GM19463 (cell line): Measurements from ENCODE around the gene YTHDC2.
"Not testable (repeated sequence)": the region's sequence is repeated elsewhere in the genome, so short reads cannot be mapped to it uniquely, and the experiment has no call there.

Source experiments
- ATAC-seq: cut with Tn5 transposase; IDR thresholded peaks from one replicate; pipeline ENCODE4 v1.9.1; 2021; ENCODE audit warnings: mild to moderate bottlenecking, moderate library complexity; ENCODE audit not compliant: unreplicated experiment

The YTHDC2 gene

DNA sequence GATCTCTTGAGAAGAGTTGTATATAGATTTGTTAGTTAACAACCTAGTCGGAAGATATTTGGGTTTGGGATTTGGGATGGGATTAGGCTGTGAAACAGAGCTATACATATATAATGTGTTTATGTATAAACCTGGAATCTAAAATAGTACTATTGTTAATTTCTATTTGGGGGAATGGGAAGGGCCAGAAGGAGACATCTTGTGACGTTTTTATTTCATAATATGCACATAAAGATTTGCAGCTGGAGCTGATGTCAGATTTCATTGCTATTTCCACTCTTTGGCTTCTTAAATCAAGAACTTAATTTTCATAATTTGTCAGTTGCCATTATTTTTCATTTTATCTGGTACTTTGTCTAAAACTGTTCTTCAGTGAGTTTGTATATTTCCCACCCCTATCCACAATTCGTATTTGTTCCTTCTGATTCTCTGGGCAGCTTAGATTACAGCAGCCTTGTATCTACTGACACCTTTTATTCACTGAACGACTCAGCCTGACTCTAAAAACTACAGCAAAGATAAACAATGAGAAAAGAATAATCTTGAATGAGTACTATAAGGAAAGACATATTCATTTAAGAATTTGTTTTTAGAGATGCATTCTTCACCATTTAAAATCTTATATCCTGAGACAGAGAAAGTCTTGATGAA, 86.9 kb downstream of the YTHDC2 start:
- no peak for ATAC-seq

DNA sequence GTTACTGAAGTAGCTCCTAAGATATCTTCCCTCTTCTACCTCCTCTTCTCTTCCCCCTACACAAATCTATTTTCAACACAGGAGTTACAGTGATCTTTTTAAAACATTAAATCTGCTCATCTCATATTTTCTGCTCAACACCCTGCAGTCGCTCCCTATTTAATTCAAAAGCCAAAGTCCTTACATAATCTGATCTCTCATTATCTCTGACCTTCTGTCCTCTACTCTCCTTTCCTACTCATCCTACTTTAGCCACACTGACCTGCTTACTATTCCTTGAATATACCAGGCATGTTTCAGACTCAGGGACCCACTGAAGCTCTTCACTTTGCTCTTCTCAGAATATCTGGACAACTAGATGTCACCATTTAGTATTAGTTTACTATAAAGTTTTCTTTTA, 87.9 kb downstream of the YTHDC2 start:
- no peak for ATAC-seq

DNA sequence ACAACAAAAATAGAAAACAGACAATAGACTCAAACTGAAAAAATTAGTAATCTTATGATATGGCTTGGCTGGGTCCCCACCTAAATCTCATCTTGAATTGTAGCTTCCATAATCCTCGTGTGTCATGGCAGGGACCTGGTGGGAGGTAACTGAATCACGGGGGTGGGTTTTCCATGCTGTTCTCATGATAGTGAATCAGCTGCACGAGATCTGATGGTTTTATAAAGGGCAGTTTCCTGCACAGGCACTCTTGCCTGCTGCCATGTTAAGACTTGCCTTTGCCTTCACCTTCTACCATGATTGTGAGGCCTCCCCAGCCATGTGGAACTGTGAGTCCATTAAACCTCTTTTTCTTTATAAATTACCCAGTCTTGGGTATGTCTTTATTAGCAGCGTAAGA, 89.8 kb downstream of the YTHDC2 start:
- ATAC-seq = not testable (repeated sequence)

DNA sequence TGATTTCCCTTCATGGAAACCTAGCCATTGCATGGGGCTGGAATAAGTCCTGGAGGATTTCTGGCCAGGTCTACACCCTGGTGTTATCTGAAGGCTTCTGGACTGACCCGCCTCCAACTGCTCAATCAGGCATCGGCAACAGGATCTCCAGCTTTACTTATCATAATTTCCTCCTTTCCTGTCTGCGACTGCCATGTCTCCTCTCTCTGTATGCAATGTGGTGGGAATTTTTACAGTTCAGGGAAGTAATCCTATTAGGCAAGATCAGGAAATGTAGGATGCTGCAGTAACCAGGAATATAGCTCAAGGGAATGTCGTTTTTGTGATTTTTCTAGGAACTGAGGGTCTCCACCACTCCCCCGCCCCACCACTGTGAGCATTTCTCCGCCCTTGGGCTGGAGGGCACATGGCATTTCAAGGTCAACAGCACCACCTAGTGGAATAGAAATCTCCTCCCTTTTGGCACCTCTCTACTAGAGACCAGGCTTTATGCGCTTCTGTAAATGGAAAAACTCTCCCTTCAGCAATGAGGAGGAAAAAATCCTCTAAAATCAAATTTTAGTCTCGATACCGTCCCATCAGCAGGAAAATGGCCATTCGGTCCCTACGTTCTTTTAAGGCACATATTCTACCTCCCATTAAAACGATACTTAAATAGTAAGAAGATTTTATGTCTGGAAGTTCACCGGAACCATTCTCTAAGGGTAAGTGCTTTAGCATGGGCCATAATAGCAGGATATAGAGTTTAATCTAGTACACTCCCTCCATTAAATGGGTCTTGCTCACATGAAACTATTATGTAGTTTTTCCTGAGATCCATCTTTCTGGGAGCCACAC, 93.0 kb downstream of the YTHDC2 start:
- ATAC-seq = peak; percentile 85

DNA sequence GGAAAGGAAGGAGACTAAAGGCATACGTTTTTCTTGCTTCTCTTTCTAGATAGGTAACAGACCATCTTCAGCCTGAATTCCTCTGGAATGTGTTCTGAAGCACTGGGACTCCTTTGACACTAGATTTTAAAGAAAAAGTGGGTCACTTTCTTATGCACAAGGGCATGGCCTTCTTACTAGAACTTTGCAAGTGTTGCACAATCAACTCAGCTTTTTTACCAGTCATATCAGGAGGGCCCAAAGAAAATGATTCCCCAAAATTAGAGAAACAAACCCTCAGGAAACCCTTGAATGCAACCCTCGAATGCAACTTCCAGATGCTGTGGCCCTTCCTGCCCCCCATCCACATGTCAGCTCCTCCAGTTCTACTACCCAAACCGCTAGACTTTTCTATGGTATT, 93.9 kb downstream of the YTHDC2 start:
- ATAC-seq = no peak

DNA sequence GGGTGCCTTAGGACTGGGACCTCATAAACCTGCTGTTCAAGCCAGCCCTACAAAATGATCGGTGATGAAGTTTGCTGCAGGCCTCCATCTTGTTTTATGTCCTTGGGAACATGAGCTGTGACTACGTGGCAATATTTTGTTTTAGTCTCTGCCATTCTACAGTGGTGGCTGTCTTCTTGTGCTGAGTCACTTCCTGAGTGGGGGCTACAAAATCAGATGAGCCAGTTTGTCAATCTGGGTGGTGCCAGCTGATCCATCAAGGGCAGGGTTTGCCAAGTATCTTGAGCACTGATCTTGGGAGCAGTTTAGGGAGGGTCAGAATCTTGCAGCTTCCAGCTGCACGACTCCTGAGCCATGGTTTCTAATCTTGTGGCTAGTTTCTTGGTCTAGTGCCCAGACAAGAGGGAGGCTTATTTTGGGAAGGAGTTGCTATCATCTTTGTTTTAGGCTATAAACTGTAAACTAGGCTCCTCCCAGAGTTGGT, 94.7 kb downstream of the YTHDC2 start:
- no peak for ATAC-seq

DNA sequence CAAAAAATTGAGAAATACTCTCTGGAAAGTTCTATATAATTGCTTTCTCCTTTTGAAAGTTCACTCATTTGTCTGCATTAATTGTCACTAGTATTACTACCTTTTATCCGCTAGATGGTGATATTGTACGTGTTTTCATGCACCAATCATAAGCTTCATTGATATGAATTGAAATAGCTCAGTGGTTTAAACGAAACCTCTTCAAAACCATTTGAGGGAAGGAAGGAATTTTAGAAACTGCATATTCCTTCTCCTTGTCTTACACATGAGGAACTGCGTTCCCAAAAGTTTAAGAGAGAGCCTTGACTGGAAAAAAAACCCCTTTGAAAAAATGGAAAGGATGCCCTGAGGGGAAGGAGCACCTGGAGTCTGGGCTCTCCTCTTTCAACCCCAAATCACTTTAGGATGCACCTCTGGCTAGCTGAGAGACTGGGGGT, 98.6 kb downstream of the YTHDC2 start:
- ATAC-seq = peak; percentile 80

DNA sequence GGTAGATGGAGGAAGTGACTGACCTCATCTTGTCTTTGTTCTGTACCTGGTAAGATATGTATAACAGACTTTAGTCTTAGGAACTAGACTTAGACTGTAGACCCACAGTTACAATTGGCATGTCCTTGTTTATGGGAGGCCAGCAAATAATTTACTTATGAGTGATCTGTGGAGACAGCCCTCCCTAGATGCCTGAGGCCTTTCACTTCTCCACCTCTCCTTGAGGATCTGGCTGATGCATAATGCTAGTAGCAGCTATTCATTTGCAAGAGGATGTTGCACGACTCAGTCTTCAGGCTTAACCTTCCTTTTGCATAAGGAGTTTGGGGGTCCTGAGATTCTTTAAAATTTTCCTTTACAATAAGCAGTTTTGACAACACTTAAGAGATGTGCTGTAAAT, 100.7 kb downstream of the YTHDC2 start:
- ATAC-seq = no peak

DNA sequence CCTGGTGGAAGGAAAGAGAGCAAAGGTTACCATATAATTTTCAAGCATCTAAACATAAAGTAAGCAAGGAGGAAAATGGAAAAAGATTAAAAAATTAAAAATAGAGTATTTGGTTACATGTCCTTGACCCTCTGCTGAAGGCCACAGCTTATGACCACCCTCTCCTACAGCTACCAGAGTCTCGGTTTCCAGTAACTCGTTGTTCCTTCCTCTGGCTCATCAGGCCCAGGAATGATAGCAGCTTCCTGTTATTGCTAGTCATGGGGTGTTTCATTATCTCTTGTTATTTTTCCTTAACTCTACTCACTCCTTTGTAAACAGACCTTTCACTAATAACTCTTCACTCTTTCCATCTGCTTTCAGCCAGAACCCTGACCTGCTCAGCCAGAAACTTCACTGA, 102.2 kb downstream of the YTHDC2 start:
- no peak for ATAC-seq

DNA sequence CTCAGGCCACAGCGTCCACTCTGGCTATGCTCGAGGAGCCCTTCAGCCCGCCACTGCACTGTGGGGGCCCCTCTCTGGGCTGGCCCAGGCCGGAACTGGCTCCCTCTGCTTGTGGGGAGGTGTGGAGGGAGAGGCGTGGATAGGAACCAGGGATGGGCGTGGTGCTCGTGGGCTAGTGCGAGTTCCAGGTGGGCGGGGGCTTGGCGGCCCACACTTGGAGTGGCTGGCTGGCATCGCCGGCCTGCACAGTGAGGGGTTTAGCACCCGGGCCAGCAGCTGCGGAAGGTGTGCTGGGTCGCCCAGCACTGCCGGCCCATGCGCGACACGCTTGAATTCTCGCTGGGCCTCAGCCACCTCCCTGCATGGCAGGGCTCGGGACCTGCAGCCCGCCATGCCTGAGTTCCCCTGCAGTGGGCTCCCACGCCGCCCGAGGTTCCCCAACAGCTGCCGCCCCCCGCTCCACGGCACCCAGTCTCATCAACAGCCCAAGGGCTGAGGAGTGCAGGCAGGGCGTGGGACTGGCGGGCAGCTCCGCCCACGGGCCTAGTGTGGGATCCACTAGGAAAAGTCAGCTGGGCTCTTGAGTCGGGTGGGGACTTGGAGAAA, 103.8 kb downstream of the YTHDC2 start:
- ATAC-seq = no peak

DNA sequence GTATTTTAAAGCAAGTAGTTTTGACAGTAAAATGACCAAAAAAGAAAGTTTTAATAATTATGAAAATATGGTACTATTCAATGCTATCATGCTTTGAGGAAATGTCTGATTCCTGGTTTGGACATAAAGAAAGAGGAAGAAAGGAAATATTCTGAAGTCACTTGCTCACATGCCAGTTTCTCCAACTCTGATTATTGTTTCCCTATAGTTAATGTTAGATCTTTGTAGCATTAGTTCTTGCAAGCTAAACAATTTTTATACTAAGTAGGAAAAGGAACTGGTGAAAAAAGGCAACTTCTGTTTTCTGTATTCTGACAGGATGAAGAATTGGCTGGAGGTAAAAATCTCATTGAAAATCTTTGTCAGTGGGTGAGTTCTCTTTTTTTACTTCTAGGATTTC, 119.5 kb downstream of the YTHDC2 start:
- ATAC-seq = no peak

DNA sequence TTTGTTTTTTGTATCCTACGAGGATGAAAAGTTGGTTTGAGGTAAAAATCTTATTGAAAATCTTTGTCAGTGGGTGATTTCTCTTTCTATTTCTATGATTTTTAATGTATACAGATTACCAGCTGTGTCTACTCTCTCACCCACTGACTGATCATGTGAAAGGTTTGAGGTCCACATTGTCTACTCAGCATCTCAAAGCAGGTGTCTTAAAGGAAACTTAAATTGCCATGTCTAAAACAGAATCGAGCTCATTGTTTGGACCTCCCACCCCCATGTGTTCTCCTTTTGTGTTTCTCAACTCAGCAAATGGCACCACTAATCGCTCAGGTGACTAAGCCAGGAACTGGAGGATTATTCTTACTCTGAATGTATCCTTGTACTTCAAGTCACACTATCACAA, 121.5 kb downstream of the YTHDC2 start:
- no peak for ATAC-seq

DNA sequence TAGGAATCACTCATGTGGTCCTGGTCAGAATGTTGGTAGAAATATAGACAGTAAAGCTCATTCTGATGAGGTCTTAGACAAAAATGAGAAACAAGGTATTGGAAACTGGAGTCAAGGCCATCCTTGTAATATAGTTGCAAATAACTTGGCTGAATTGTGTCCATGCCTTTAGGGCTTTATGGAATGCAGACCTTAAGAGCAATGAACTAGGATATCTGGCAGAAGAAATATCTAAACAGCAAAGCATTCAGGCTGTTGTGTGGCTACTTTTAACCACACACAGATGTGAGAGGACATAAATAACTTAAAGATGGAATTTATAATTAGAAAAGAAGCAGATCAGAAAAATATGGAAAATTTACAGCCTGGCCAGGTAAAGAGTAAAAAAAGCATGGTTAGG, 128.2 kb downstream of the YTHDC2 start:
- no peak for ATAC-seq
